UCSD-AML1 (cell line): ENCODE results near the gene ERVV-1.
"Not testable (repeated sequence)": the region's sequence is repeated elsewhere in the genome, so short reads cannot be mapped to it uniquely, and the experiment has no call there.

Source experiments
- DNase-seq: peaks from one replicate; lab custom pipeline; 2025; ENCODE audit not compliant: unreplicated experiment; lab: John Stamatoyannopoulos, UW

Gene ERVV-1

GRCh38 chr19:53019684-53020083 is 6.0 kb downstream of the ERVV-1 start:
- DNase-seq = peak; percentile 9

GRCh38 chr19:53028306-53028705 is 14.6 kb downstream of the ERVV-1 start:
- not testable (repeated sequence) for DNase-seq

- no peak for DNase-seq
Observed at GRCh38 chr19:53034054-53034453, 20.3 kb downstream of the ERVV-1 start.

GRCh38 chr19:53034948-53035675 is 21.4 kb downstream of the ERVV-1 start:
- DNase-seq = no peak

GRCh38 chr19:53037101-53038097 is 23.7 kb downstream of the ERVV-1 start:
- no peak for DNase-seq

- no peak for DNase-seq
Observed at GRCh38 chr19:53041366-53041765, 27.6 kb downstream of the ERVV-1 start.

GRCh38 chr19:53045536-53045935 is 31.8 kb downstream of the ERVV-1 start:
- DNase-seq = no peak

- no peak for DNase-seq
Observed at GRCh38 chr19:53047379-53047778, 33.7 kb downstream of the ERVV-1 start.

GRCh38 chr19:53055117-53055516 is 41.4 kb downstream of the ERVV-1 start:
- no peak for DNase-seq

GRCh38 chr19:53057904-53058580 is 44.3 kb downstream of the ERVV-1 start:
- no peak for DNase-seq
